ENCODE results near the gene CATSPERD. TPM values are rescaled to one million over a fixed set of nuclear protein-coding genes. Genes with fewer than 3 reads are reported as not detected.

Gene CATSPERD
- total RNA-seq, 1 experiment from 2014 or later: not detected

- Histone ChIP-seq H3K79me2 (ENCODE audit: insufficient read depth, low read length) (peaks cover 3% of the 10 kb centered on the region; the same call in 1 of the 2 replicates), H3K27ac (ENCODE audit: insufficient read length, low read depth, low read length) (no peak overlapping the region), H2BK5ac (ENCODE audit: insufficient read length, low read length) (no peak overlapping the region), H2BK20ac (ENCODE audit: low read depth, low read length, poor library complexity, severe bottlenecking) (no peak overlapping the region), H4K91ac (ENCODE audit: insufficient read length, low read depth, low read length) (no peak overlapping the region), H2BK12ac (ENCODE audit: insufficient read length, low read depth, low read length) (no peak overlapping the region), H3T11ph (ENCODE audit: low read length) (no peak overlapping the region), H4K5ac (ENCODE audit: insufficient read length, low read depth, low read length) (no peak overlapping the region), H3K9me3 (ENCODE audit: control insufficient read depth, low read depth, low read length) (no peaks in the 10 kb centered on the region), H3K4me2 (ENCODE audit: insufficient read depth, insufficient read length, low read length) (no peak overlapping the region), H3K27me3 (ENCODE audit: insufficient read depth, low read length) (no peaks in the 10 kb centered on the region), H2BK120ac (ENCODE audit: low read depth, low read length, poor library complexity, severe bottlenecking) (no peak overlapping the region), H3K9ac (ENCODE audit: extremely low read depth, insufficient read length, low read length) (no peak overlapping the region), H3K23me2 (ENCODE audit: insufficient read length, low read depth, low read length, poor library complexity, severe bottlenecking) (no peaks in the 10 kb centered on the region), H2AK5ac (ENCODE audit: insufficient read length, low read length) (no peak overlapping the region), H3K4me1 (ENCODE audit: insufficient read depth, low read length) (no peaks in the 10 kb centered on the region), H4K8ac (replicated peaks; ENCODE audit: insufficient read length, low read depth, low read length) (no peak overlapping the region), H4K20me1 (ENCODE audit: control insufficient read depth, insufficient read depth, insufficient read length) (no peaks in the 10 kb centered on the region), H2AFZ (ENCODE audit: low read length) (no peak overlapping the region), H3K79me1 (ENCODE audit: insufficient read depth, low read depth, low read length, poor library complexity, severe bottlenecking) (no peaks in the 10 kb centered on the region), H2BK15ac (ENCODE audit: low read depth, low read length) (no peak overlapping the region), H3K23ac (ENCODE audit: insufficient read length, low read depth, low read length) (no peak overlapping the region), H3K4ac (ENCODE audit: low read depth, low read length) (no peak overlapping the region), H3K14ac (ENCODE audit: insufficient read depth, low read length) (no peak overlapping the region; the same call in 1 of the 2 replicates), H3K56ac (ENCODE audit: insufficient read length, low read depth, low read length) (no peak overlapping the region), H3K18ac (ENCODE audit: insufficient read length, low read depth, low read length) (no peak overlapping the region)
- Mint-ChIP-seq H3K4me3 (no peak overlapping the region), H3K36me3 (ENCODE audit: insufficient read depth in 1 of 3, low read depth in 3 of 3) (peaks cover 43 to 77% (median 59%) of the 10 kb centered on the region in 3 experiments), H3K9me3 (peaks cover 0 to 9% of the 10 kb centered on the region in 2 experiments; a peak in 3 of 5 replicates), H3K4me1 (peaks cover 2 to 9% of the 10 kb centered on the region in 2 experiments; a peak in 3 of 4 replicates), H3K27ac (peak overlapping the region in 2 of 3 experiments; percentile 90 to 93; a peak in 4 of 7 replicates), H3K27me3 (ENCODE audit: low read depth) (peaks cover 8% of the 10 kb centered on the region; the same call in 1 of the 2 replicates)
- DNase-seq: peak; percentile 27
- TF ChIP-seq CTCF (conservative IDR thresholded peaks at IDR 0.05): no peak
- no CpG with 5 or more reads among the region's 42 CpGs for WGBS (ENCODE audit: extremely low coverage, insufficient read length, low lambda C conversion rate)
Measured at GRCh38 chr19:5696196-5697021, 24.0 kb upstream of the CATSPERD start.

Measured in H9 (cell line).